Measurements from ENCODE around the gene DNAJB13. TPM values are rescaled to one million over a fixed set of nuclear protein-coding genes. Genes with fewer than 3 reads are reported as not detected.

DNAJB13 gene
- total and polyA plus RNA-seq, 10 of the 15 experiments (the other 5 are each of a cell fraction or from before 2014, with no cell fraction given): 0.07 to 0.76 (median 0.15) TPM; not detected in 7

DNA sequence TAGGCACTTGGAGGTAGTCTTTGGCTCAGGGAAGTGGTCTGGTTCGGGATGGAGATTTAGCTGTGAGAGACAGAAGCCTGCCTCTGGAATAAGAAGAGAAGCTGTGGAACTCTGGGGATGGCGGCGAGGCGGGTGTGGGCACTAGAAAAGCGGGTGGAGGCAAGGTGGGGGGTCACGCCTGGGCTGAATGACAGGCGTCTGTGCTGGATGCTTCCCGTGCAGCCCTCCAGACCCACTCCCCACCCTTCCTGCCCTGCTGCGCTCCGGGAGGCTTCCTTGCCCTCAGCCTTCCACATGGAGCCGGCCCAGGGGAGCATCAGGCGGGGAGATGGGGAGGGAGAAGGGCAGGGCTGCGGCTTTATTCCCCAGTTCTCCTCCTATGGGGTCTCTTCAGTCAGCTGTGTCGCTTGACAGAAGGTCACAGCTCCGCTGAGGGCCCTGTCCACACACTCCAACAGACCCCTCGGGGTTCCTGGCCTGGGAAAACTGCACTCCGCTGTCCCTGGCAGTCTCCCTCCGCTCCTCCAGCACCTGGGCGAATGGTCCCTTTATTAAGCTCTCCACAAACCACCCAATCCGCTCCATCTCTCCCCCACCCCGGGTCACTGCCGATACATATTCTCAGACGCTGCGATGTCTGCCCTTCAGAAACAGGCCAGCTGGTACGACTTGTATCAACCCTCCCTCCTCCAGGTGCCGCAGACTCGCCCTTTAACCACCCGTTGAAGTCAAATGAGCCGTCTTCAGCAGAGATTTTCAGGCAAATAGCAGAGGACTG, 6.2 kb downstream of the DNAJB13 start:
- TF ChIP-seq ATF3 (IDR thresholded peaks at IDR 0.05; ENCODE audit: borderline replicate concordance, extremely low read depth, low read depth, low read length) (no peak), E2F8 (IDR thresholded peaks at IDR 0.05; ENCODE audit: low read depth, partially characterized antibody) (no peak), CHD2 (IDR thresholded peaks at IDR 0.05; ENCODE audit: borderline replicate concordance, low read depth, low read length) (no peak), ETV6 (conservative IDR thresholded peaks at IDR 0.05 in 1 of 2, IDR thresholded peaks at IDR 0.05 in 1 of 2; ENCODE audit: borderline replicate concordance in 1 of 2, low read depth in 1 of 2) (no peak), BCL11A (IDR thresholded peaks at IDR 0.05; ENCODE audit: low read depth, low read length) (no peak), ASH2L (IDR thresholded peaks at IDR 0.05; ENCODE audit: borderline replicate concordance, low read depth) (no peak), ATF2 (IDR thresholded peaks at IDR 0.05; ENCODE audit: low read length) (no peak), SREBF1 (IDR thresholded peaks at IDR 0.05; ENCODE audit: low read length) (no peak), JUNB (IDR thresholded peaks at IDR 0.05) (no peak), MLLT1 (IDR thresholded peaks at IDR 0.05) (no peak), ZSCAN29 (IDR thresholded peaks at IDR 0.05) (no peak)
- TF ChIP-seq, protein P1, sequence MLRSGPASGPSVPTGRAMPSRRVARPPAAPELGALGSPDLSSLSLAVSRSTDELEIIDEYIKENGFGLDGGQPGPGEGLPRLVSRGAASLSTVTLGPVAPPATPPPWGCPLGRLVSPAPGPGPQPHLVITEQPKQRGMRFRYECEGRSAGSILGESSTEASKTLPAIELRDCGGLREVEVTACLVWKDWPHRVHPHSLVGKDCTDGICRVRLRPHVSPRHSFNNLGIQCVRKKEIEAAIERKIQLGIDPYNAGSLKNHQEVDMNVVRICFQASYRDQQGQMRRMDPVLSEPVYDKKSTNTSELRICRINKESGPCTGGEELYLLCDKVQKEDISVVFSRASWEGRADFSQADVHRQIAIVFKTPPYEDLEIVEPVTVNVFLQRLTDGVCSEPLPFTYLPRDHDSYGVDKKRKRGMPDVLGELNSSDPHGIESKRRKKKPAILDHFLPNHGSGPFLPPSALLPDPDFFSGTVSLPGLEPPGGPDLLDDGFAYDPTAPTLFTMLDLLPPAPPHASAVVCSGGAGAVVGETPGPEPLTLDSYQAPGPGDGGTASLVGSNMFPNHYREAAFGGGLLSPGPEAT (IDR thresholded peaks at IDR 0.05; ENCODE audit: low read depth): no peak
- intact Hi-C loops (cut with micrococcal nuclease; ENCODE audit: unreplicated experiment): no loop called here
- Histone ChIP-seq H3K4me1 (ENCODE audit: control insufficient read depth, insufficient read depth, low read length) (peaks cover 3% of the 10 kb centered on the region; the same call in 1 of the 2 replicates), H3K27me3 (replicated peaks in 1 of 2; ENCODE audit: control insufficient read depth in 2 of 2, insufficient read depth in 2 of 2, low read length in 1 of 2) (no peaks in the 10 kb centered on the region), H3K4me3 (no peak overlapping the region), H3K36me3 (ENCODE audit: control insufficient read depth in 2 of 2, insufficient read depth in 2 of 2, low read length in 1 of 2) (no peaks in the 10 kb centered on the region), H4K20me1 (ENCODE audit: control insufficient read depth, insufficient read depth) (no peaks in the 10 kb centered on the region), H3K27ac (ENCODE audit: control insufficient read depth, insufficient read depth) (no peak overlapping the region), H3K4me2 (ENCODE audit: control insufficient read depth, insufficient read depth) (no peak overlapping the region), H3K9ac (ENCODE audit: control insufficient read depth, insufficient read depth, low read length) (no peak overlapping the region), H3K9me3 (replicated peaks; ENCODE audit: control insufficient read depth, insufficient read depth, low read length) (no peaks in the 10 kb centered on the region), H3K79me2 (ENCODE audit: control insufficient read depth, insufficient read depth, low read length) (no peaks in the 10 kb centered on the region), H2AFZ (ENCODE audit: control insufficient read depth, low read depth, low read length) (no peak overlapping the region)
- in situ Hi-C loops (cut with MboI): no loop called here
- no peak for DNase-seq (ENCODE audit: low read depth, low spot score)
- no TSS peak for BruUV-seq (replicated peaks)
- peak; percentile 20; the same call in 2 of the 3 replicates for ATAC-seq
- SMC1A ChIA-PET (ENCODE audit: uncharacterized antibody, unreplicated experiment): interaction anchor here (0.6 kb wide), 1 partner anchor 367 kb away, joined by 3 read pairs; no protein-coding TSS in a partner anchor
- WGBS (ENCODE audit: insufficient coverage, insufficient replicate concordance, low lambda C conversion rate, missing lambda C conversion rate): 33% methylated on average over 29 of the region's 29 CpGs
- RAD21 ChIA-PET (ENCODE audit: unreplicated experiment): no interaction called here
- POLR2A ChIA-PET: interaction anchor here (0.6 kb wide), 2 partner anchors 361 to 1491 kb away, joined by 3 read pairs; no protein-coding TSS in a partner anchor
- CTCF ChIA-PET: interaction anchor here (0.8 to 1.5 kb wide), 3 partner anchors 11 to 299 kb away, joined by 3 to 4 read pairs (median 4); no protein-coding TSS in a partner anchor
- no peak for FAIRE-seq

All from GM12878 (cell line).